Middle frontal gyrus (tissue), 1 donor: ENCODE measurements around the gene ARMH2.
"Not testable (repeated sequence)": the region's sequence is repeated elsewhere in the genome, so short reads cannot be mapped to it uniquely, and the experiment has no call there.

Experiments used
- DNase-seq: peaks from one replicate; pipeline ENCODE4 v3.0.0-alpha.2; 2015; ENCODE audit warnings: low spot score; ENCODE audit errors: extremely low spot score

ARMH2 gene

GRCh38 chr6:24765968-24766367 lies 32.7 kb downstream of the ARMH2 start:
- not testable (repeated sequence) for DNase-seq

- DNase-seq = not testable (repeated sequence)
These were observed 33.6 kb downstream of the ARMH2 start for GRCh38 chr6:24764833-24765828.

- no peak for DNase-seq
These were observed 35.1 kb downstream of the ARMH2 start for GRCh38 chr6:24763578-24763977.

GRCh38 chr6:24761851-24762250 lies 36.9 kb downstream of the ARMH2 start:
- no peak for DNase-seq

- no peak for DNase-seq
These were observed 37.4 kb downstream of the ARMH2 start for GRCh38 chr6:24761193-24761835.

- DNase-seq = no peak
These were observed 38.5 kb downstream of the ARMH2 start for GRCh38 chr6:24760210-24760609.

GRCh38 chr6:24759718-24760117 lies 39.0 kb downstream of the ARMH2 start:
- no peak for DNase-seq

- no peak for DNase-seq
These were observed 41.1 kb downstream of the ARMH2 start for GRCh38 chr6:24757611-24758010.

- no peak for DNase-seq
These were observed 43.4 kb downstream of the ARMH2 start for GRCh38 chr6:24755279-24755678.

- DNase-seq = not testable (repeated sequence)
These were observed 44.3 kb downstream of the ARMH2 start for GRCh38 chr6:24754378-24754777.

GRCh38 chr6:24753545-24753944 lies 45.2 kb downstream of the ARMH2 start:
- no peak for DNase-seq

GRCh38 chr6:24752917-24753492 lies 45.7 kb downstream of the ARMH2 start:
- no peak for DNase-seq

GRCh38 chr6:24752503-24752902 lies 46.2 kb downstream of the ARMH2 start:
- no peak for DNase-seq

- DNase-seq = not testable (repeated sequence)
These were observed 47.8 kb downstream of the ARMH2 start for GRCh38 chr6:24750878-24751277.

GRCh38 chr6:24749297-24749696 lies 49.4 kb downstream of the ARMH2 start:
- DNase-seq = no peak
